Keratinocyte (primary cell): ENCODE data around the gene KAT2B. TPM values are rescaled to one million over a fixed set of nuclear protein-coding genes. Genes with fewer than 3 reads are reported as not detected.

ENCODE experiments used
- DNase-seq: peaks from one replicate; pipeline ENCODE4 v3.0.0-alpha.2; 2011; ENCODE audit warnings: low read depth, missing footprints, low spot score
- FAIRE-seq: peaks from 2 replicates; lab custom pipeline; 2011; peaks lifted over from hg19 to GRCh38; lab: Jason Lieb, UNC
- H2AFZ ChIP-seq: 2 replicates; pipeline ENCODE4 v1.6.0; 2012; ENCODE audit warnings: low read length, control low read depth, inconsistent platforms; ENCODE audit not compliant: control insufficient read depth
- H3K27ac ChIP-seq: 2 replicates; pipeline ENCODE4 v1.5.1; 2011; ENCODE audit warnings: low read length; ENCODE audit not compliant: control insufficient read depth, insufficient read depth
- H3K27me3 ChIP-seq: 3 replicates; pipeline ENCODE4 v1.6.0; 2011; ENCODE audit warnings: low read length; ENCODE audit not compliant: control insufficient read depth, insufficient read depth; ENCODE audit errors: extremely low read depth
- H3K36me3 ChIP-seq, 2 experiments: 2 replicates in 1 of 2; 3 replicates in 1 of 2; pipeline ENCODE4 v1.5.1; 2011; ENCODE audit warnings: low read length in 2 of 2, mild to moderate bottlenecking in 1 of 2; ENCODE audit not compliant: control insufficient read depth in 2 of 2, insufficient read depth in 2 of 2; ENCODE audit errors: extremely low read depth in 1 of 2
- H3K4me1 ChIP-seq: 3 replicates; pipeline ENCODE4 v1.5.1; 2011; ENCODE audit warnings: low read length; ENCODE audit not compliant: control insufficient read depth, insufficient read depth; ENCODE audit errors: extremely low read depth
- H3K4me2 ChIP-seq: 3 replicates; pipeline ENCODE4 v1.6.0; 2011; ENCODE audit warnings: low read depth, low read length; ENCODE audit not compliant: control insufficient read depth, insufficient read depth; ENCODE audit errors: extremely low read depth
- H3K4me3 ChIP-seq, 3 experiments: fragments of 200-600 bp in 1 of 3; sonication (generic) in 1 of 3; 2 replicates in 2 of 3; 3 replicates in 1 of 3; pipeline ENCODE4 v1.5.1; 2011 to 2016; ENCODE audit warnings: low read length in 3 of 3, mild to moderate bottlenecking in 3 of 3, control low read depth in 2 of 3, inconsistent platforms in 1 of 3, low read depth in 1 of 3, mixed read lengths in 1 of 3, mixed run types in 1 of 3, moderate library complexity in 1 of 3; ENCODE audit not compliant: control insufficient read depth in 2 of 3, insufficient read depth in 2 of 3; ENCODE audit errors: extremely low read depth in 1 of 3
- H3K79me2 ChIP-seq: 2 replicates; pipeline ENCODE4 v1.6.0; 2012; ENCODE audit warnings: low read length; ENCODE audit not compliant: control insufficient read depth, insufficient read depth
- H3K9ac ChIP-seq: 3 replicates; pipeline ENCODE4 v1.6.0; 2011; ENCODE audit warnings: low read length; ENCODE audit not compliant: control insufficient read depth, insufficient read depth; ENCODE audit errors: extremely low read depth
- H3K9me1 ChIP-seq: 3 replicates; pipeline ENCODE4 v1.6.0; 2011; ENCODE audit warnings: low read length; ENCODE audit not compliant: control insufficient read depth, insufficient read depth; ENCODE audit errors: extremely low read depth
- H3K9me3 ChIP-seq: 2 replicates; pipeline ENCODE4 v1.5.1; 2012; ENCODE audit warnings: low read depth, low read length; ENCODE audit not compliant: control insufficient read depth
- H4K20me1 ChIP-seq: 3 replicates; pipeline ENCODE4 v1.6.0; 2011; ENCODE audit warnings: low read length; ENCODE audit not compliant: control insufficient read depth, insufficient read depth; ENCODE audit errors: extremely low read depth
- EZH2 ChIP-seq: IDR thresholded peaks from one replicate; pipeline ENCODE4 v1.6.1; 2012; ENCODE audit warnings: inconsistent platforms, mild to moderate bottlenecking, low read length, moderate library complexity
- dilution Hi-C: fragments of 300-500 bp; cut with MboI; formaldehyde crosslinking; loops from one replicate; pipeline ENCODE4 v1.7.0; 2020; ENCODE audit warnings: low sequenced_read_pairs; ENCODE audit not compliant: extremely low pct_ligation_motif_present
- polyA plus RNA-seq, 5 experiments: library from polyadenylated mRNA; depleted of rRNA in 3 of 5; stranded (reverse) in 3 of 5; stranded (forward) in 1 of 5; unstranded in 1 of 5; fragments of >200 nt; gene quantifications; 1 replicate in 1 of 5; 2 replicates in 3 of 5; 3 replicates in 1 of 5; pipeline versions ENCODE4 v1.2.1 to v1.2.3, GENCODE V29; 2011 to 2012; ENCODE audit warnings: missing spikeins in 2 of 5, low read depth in 1 of 5, low replicate concordance in 1 of 5
- TF ChIP-seq, protein P1 (sequence below), 3 experiments: IDR thresholded peaks in 1 of 3; conservative IDR thresholded peaks in 1 of 3; optimal IDR thresholded peaks in 1 of 3; 2 replicates in 2 of 3; 3 replicates in 1 of 3; pipeline versions ENCODE3 to v1.5.1; 2011; ENCODE audit warnings: low read length in 3 of 3, mild to moderate bottlenecking in 3 of 3, moderate library complexity in 2 of 3, control low read depth in 1 of 3, inconsistent platforms in 1 of 3; ENCODE audit not compliant: insufficient read depth in 2 of 3; ENCODE audit errors: extremely low read depth in 1 of 3

Gene KAT2B
- polyA plus RNA-seq, 1 donor (not counting 4 experiments of a cell fraction or from before 2014, with no cell fraction given), result 4.6 TPM

DNA sequence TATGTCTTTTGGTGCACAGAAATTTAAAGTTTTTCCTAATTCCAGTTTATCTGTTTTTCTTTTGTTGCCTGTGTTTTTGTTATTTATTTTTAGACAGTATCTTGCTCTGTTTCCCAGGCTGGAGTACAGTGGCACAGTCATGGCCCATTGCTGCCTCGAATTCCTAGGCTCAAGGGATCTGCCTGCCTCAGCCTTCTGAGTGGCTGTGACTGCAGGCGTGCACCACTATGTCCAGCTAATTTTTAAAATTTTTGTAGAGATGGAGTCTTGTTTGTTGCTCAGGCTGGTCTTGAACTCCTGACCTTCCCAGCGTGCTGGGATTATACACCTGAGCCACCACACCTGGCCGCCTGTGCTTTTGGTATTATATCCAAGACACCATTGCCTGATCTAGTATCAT, 22.8 kb downstream of the KAT2B start:
- FAIRE-seq, result no peak
- no peaks in the 10 kb centered on the region for H3K9me3 ChIP-seq
- no peaks in the 10 kb centered on the region for H4K20me1 ChIP-seq
- H3K36me3 ChIP-seq, result no peaks in the 10 kb centered on the region
- no peak overlapping the region for H3K4me3 ChIP-seq
- H3K27me3 ChIP-seq, result no peaks in the 10 kb centered on the region
- no peak overlapping the region for H3K9ac ChIP-seq
- H3K79me2 ChIP-seq, result no peaks in the 10 kb centered on the region
- TF ChIP-seq EZH2, result no peak
- TF ChIP-seq, protein P1, sequence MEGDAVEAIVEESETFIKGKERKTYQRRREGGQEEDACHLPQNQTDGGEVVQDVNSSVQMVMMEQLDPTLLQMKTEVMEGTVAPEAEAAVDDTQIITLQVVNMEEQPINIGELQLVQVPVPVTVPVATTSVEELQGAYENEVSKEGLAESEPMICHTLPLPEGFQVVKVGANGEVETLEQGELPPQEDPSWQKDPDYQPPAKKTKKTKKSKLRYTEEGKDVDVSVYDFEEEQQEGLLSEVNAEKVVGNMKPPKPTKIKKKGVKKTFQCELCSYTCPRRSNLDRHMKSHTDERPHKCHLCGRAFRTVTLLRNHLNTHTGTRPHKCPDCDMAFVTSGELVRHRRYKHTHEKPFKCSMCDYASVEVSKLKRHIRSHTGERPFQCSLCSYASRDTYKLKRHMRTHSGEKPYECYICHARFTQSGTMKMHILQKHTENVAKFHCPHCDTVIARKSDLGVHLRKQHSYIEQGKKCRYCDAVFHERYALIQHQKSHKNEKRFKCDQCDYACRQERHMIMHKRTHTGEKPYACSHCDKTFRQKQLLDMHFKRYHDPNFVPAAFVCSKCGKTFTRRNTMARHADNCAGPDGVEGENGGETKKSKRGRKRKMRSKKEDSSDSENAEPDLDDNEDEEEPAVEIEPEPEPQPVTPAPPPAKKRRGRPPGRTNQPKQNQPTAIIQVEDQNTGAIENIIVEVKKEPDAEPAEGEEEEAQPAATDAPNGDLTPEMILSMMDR (optimal IDR thresholded peaks at IDR 0.05 in 1 of 3, IDR thresholded peaks at IDR 0.05 in 1 of 3, conservative IDR thresholded peaks at IDR 0.05 in 1 of 3; ENCODE audit: extremely low read depth in 1 of 3, insufficient read depth in 2 of 3, low read length in 3 of 3), result no peak
- H3K4me1 ChIP-seq, result peaks cover 39% of the 10 kb centered on the region
- dilution Hi-C loops, result no loop called here
- no peak overlapping the region for H2AFZ ChIP-seq
- DNase-seq, result no peak
- H3K9me1 ChIP-seq, result no peaks in the 10 kb centered on the region
- H3K4me2 ChIP-seq, result no peak overlapping the region
- no peak overlapping the region for H3K27ac ChIP-seq

GRCh38 chr3:20064387-20064786, 24.1 kb downstream of the KAT2B start:
- Histone ChIP-seq H3K4me1 (peaks cover 38% of the 10 kb centered on the region), H3K9me1 (no peaks in the 10 kb centered on the region), H3K9ac (peak overlapping the region; percentile 33), H2AFZ (no peak overlapping the region), H3K36me3 (no peaks in the 10 kb centered on the region), H4K20me1 (no peaks in the 10 kb centered on the region), H3K4me3 (peak overlapping the region in 2 of 3 experiments; percentile 16 to 47), H3K27me3 (no peaks in the 10 kb centered on the region), H3K27ac (peak overlapping the region; percentile 84), H3K9me3 (no peaks in the 10 kb centered on the region), H3K79me2 (no peaks in the 10 kb centered on the region), H3K4me2 (peak overlapping the region; percentile 76)
- dilution Hi-C loops, result no loop called here
- DNase-seq, result peak; percentile 75
- FAIRE-seq, result peak; percentile 96
- no peak for TF ChIP-seq EZH2
- TF ChIP-seq, protein P1 (optimal IDR thresholded peaks at IDR 0.05 in 1 of 3, IDR thresholded peaks at IDR 0.05 in 1 of 3, conservative IDR thresholded peaks at IDR 0.05 in 1 of 3; ENCODE audit: extremely low read depth in 1 of 3, insufficient read depth in 2 of 3, low read length in 3 of 3), result no peak
